IMR-90 (cell line): Measurements from ENCODE around the gene RYR2. TPM values are rescaled to one million over a fixed set of nuclear protein-coding genes. Genes with fewer than 3 reads are reported as not detected.

Experiments
- ATAC-seq: fragments of 200-7000 bp; cut with Tn5 transposase; 2 replicates; pipeline ENCODE4 v1.9.1; 2020; ENCODE audit warnings: low read depth, mild to moderate bottlenecking, moderate library complexity
- BruUV-seq: library from RNA; stranded (reverse); fragments of 400-500 nt; replicated peaks from 2 replicates; lab custom pipeline; 2021; lab: Mats Ljungman, UMichigan
- CTCF ChIA-PET: fragments of 300-600 bp; formaldehyde crosslinking; extraction: SDS; loops from one replicate; lab custom pipeline; 2021; ENCODE audit warnings: antibody characterized with exemption; lab: Yijun Ruan, JAX
- POLR2A ChIA-PET: fragments of 300-600 bp; sonication (Branson Sonifier 250); formaldehyde crosslinking; loops from one replicate; lab custom pipeline; 2022; ENCODE audit warnings: antibody characterized with exemption; ENCODE audit not compliant: unreplicated experiment; lab: Charles Lee
- DNase-seq: peaks from one replicate; pipeline ENCODE4 v3.0.0; 2013
- H2AFZ ChIP-seq: replicated peaks from 2 replicates; pipeline ENCODE3; 2013; ENCODE audit warnings: low read length, mild to moderate bottlenecking; ENCODE audit not compliant: poor library complexity
- H2AK5ac ChIP-seq: 2 replicates; pipeline ENCODE4 v1.6.1; 2013; ENCODE audit warnings: low read depth, low read length, inconsistent platforms
- H2AK9ac ChIP-seq: replicated peaks from 2 replicates; pipeline ENCODE3; 2013; ENCODE audit warnings: mild to moderate bottlenecking, low read depth, low read length, moderate library complexity; ENCODE audit not compliant: poor library complexity
- H2BK120ac ChIP-seq: 2 replicates; pipeline ENCODE4 v1.6.1; 2013; ENCODE audit warnings: low read depth, low read length, inconsistent platforms
- H2BK15ac ChIP-seq: 3 replicates; pipeline ENCODE4 v1.6.1; 2013; ENCODE audit warnings: low read depth, low read length, inconsistent platforms
- H2BK20ac ChIP-seq: 2 replicates; pipeline ENCODE4 v1.6.1; 2013; ENCODE audit warnings: low read depth, mild to moderate bottlenecking, inconsistent platforms, low read length, moderate library complexity
- H2BK5ac ChIP-seq: 2 replicates; pipeline ENCODE4 v1.6.1; 2013; ENCODE audit warnings: mild to moderate bottlenecking, low read depth, low read length, inconsistent platforms; ENCODE audit not compliant: poor library complexity, severe bottlenecking
- H3K14ac ChIP-seq: replicated peaks from 2 replicates; pipeline ENCODE4 v1.6.1; 2013; ENCODE audit warnings: low read depth, low read length, inconsistent platforms
- H3K18ac ChIP-seq: 2 replicates; pipeline ENCODE4 v1.6.1; 2013; ENCODE audit warnings: low read depth, low read length, control low read depth
- H3K23ac ChIP-seq: 2 replicates; pipeline ENCODE4 v1.6.1; 2013; ENCODE audit warnings: low read depth, low read length, inconsistent platforms
- H3K27ac ChIP-seq: 2 replicates; pipeline ENCODE4 v1.5.1; 2013; ENCODE audit warnings: mild to moderate bottlenecking, control low read depth, low read length; ENCODE audit not compliant: insufficient read depth
- H3K27me3 ChIP-seq: 2 replicates; pipeline ENCODE4 v1.6.1; 2013; ENCODE audit warnings: low read length; ENCODE audit not compliant: control insufficient read depth, insufficient read depth
- H3K36me3 ChIP-seq: 2 replicates; pipeline ENCODE4 v1.6.1; 2013; ENCODE audit warnings: low read length, mixed read lengths; ENCODE audit not compliant: control insufficient read depth, insufficient read depth
- H3K4ac ChIP-seq: 2 replicates; pipeline ENCODE4 v1.6.1; 2013; ENCODE audit warnings: low read depth, low read length, inconsistent platforms
- H3K4me1 ChIP-seq: 2 replicates; pipeline ENCODE4 v1.6.1; 2013; ENCODE audit warnings: low read length, mixed read lengths; ENCODE audit not compliant: control insufficient read depth, insufficient read depth
- H3K4me2 ChIP-seq: 2 replicates; pipeline ENCODE4 v1.6.1; 2013; ENCODE audit warnings: low read depth, mild to moderate bottlenecking, control low read depth, low read length, moderate library complexity
- H3K4me3 ChIP-seq: 2 replicates; pipeline ENCODE4 v1.5.1; 2013; ENCODE audit warnings: low read depth, mild to moderate bottlenecking, control low read depth, low read length, moderate library complexity; ENCODE audit not compliant: insufficient read depth
- H3K56ac ChIP-seq: 2 replicates; pipeline ENCODE4 v1.6.1; 2013; ENCODE audit warnings: low read length, inconsistent platforms; ENCODE audit not compliant: insufficient read depth; ENCODE audit errors: extremely low read depth
- H3K79me1 ChIP-seq, 2 experiments: 2 replicates each; pipeline ENCODE4 v1.6.1; 2013; ENCODE audit warnings: low read length in 2 of 2, inconsistent platforms in 1 of 2, low read depth in 1 of 2
- H3K9ac ChIP-seq: 2 replicates; pipeline ENCODE4 v1.6.1; 2013; ENCODE audit warnings: low read depth, low read length, control low read depth
- H3K9me1 ChIP-seq: 2 replicates; pipeline ENCODE4 v1.6.1; 2013; ENCODE audit warnings: low read length, inconsistent platforms; ENCODE audit not compliant: insufficient read depth
- H3K9me3 ChIP-seq: 2 replicates; pipeline ENCODE4 v1.6.1; 2013; ENCODE audit warnings: low read length; ENCODE audit not compliant: control insufficient read depth, insufficient read depth
- H4K20me1 ChIP-seq: 2 replicates; pipeline ENCODE4 v1.6.1; 2013; ENCODE audit warnings: low read length, inconsistent platforms; ENCODE audit not compliant: insufficient read depth
- H4K5ac ChIP-seq: 2 replicates; pipeline ENCODE4 v1.6.1; 2013; ENCODE audit warnings: mild to moderate bottlenecking, low read depth, low read length, control low read depth
- H4K8ac ChIP-seq, 2 experiments: 2 replicates each; pipeline ENCODE4 v1.6.1; 2013; ENCODE audit warnings: low read depth in 2 of 2, low read length in 2 of 2, control low read depth in 1 of 2, inconsistent platforms in 1 of 2
- H4K91ac ChIP-seq: 2 replicates; pipeline ENCODE4 v1.6.1; 2013; ENCODE audit warnings: low read depth, low read length, inconsistent platforms; ENCODE audit not compliant: insufficient read depth
- CEBPB ChIP-seq: IDR thresholded peaks from 2 replicates; pipeline ENCODE4 v1.6.1; 2012; ENCODE audit warnings: low read depth, low read length, improper control_type of control experiment
- FOS ChIP-seq: fragments of 150-350 bp; IDR thresholded peaks from 2 replicates; pipeline ENCODE4 v1.6.1; 2016; ENCODE audit warnings: low read depth, low read length
- MAZ ChIP-seq: IDR thresholded peaks from 2 replicates; pipeline ENCODE4 v1.6.1; 2012; ENCODE audit warnings: low read depth, mild to moderate bottlenecking, low read length, improper control_type of control experiment, moderate library complexity, borderline replicate concordance
- MXI1 ChIP-seq: IDR thresholded peaks from 2 replicates; pipeline ENCODE4 v1.6.1; 2012; ENCODE audit warnings: low read depth, mild to moderate bottlenecking, low read length, moderate library complexity, borderline replicate concordance
- POLR2A ChIP-seq: IDR thresholded peaks from 2 replicates; pipeline ENCODE4 v1.6.1; 2012; ENCODE audit warnings: mild to moderate bottlenecking, low read depth, low read length
- RAD21 ChIP-seq: IDR thresholded peaks from 2 replicates; pipeline ENCODE4 v1.6.1; 2012; ENCODE audit warnings: low read length, improper control_type of control experiment
- WGBS, 2 experiments: methylation state at CpG; one replicate each; pipeline versions ENCODE4 v1.1.5 to v1.1.7; 2013; ENCODE audit warnings: missing lambda C conversion rate in 2 of 2; ENCODE audit not compliant: insufficient read length in 1 of 2; ENCODE audit errors: extremely low coverage in 2 of 2; 5-methylcytosine and 5-hydroxymethylcytosine counted together
- dilution Hi-C: fragments of 300-500 bp; cut with HindIII; formaldehyde crosslinking; loops from one replicate; pipeline ENCODE4 v1.14.3; 2018; ENCODE audit warnings: low sequenced_read_pairs; ENCODE audit not compliant: unreplicated experiment
- in situ Hi-C: fragments of 300-500 bp; cut with MboI; formaldehyde crosslinking; loops from 3 replicates; pipeline ENCODE4 v1.14.3; 2019; ENCODE audit warnings: low sequenced_read_pairs, inconsistent platforms, mixed read lengths
- intact Hi-C: fragments of 100-400 bp; cut with micrococcal nuclease; formaldehyde crosslinking; loops from 2 replicates; pipeline ENCODE4 v1.10.0; 2022
- polyA plus RNA-seq, 3 experiments: library from polyadenylated mRNA; depleted of rRNA; stranded (reverse); fragments of >200 nt; gene quantifications; 2 replicates each; pipeline ENCODE4 v1.2.3, GENCODE V29; 2012; ENCODE audit warnings: low replicate concordance in 1 of 3
- total RNA-seq: library from RNA; depleted of rRNA; stranded (reverse); fragments of >200 nt; gene quantifications from 2 replicates; pipeline ENCODE4 v1.2.3, GENCODE V29; 2012

The RYR2 gene
- total and polyA plus RNA-seq, 2 of the 4 experiments (the other 2 are of a cell fraction) = not detected

GRCh38 chr1:237681210-237681609 lies 639.2 kb downstream of the RYR2 start:
- no CpG with 5 or more reads among the region's 6 CpGs for WGBS, 2 experiments
- DNase-seq = peak; percentile 3

More at GRCh38 chr1:237681210-237681609, 639.2 kb downstream of the RYR2 start:
- Histone ChIP-seq H3K14ac (no peak overlapping the region), H2AK5ac (peak overlapping the region; percentile 49; the same call in 1 of the 2 replicates), H2BK15ac (0 out of 3 replicates have a peak overlapping the region, but pooled peaks have one; percentile 34), H4K20me1 (no peaks in the 10 kb centered on the region), H2BK120ac (peak overlapping the region; percentile 35; the same call in 1 of the 2 replicates), H4K8ac (peak overlapping the region in 1 of 2 experiments; percentile 61; a peak in 1 of 4 replicates), H3K4me3 (no peak overlapping the region), H3K23ac (no peak overlapping the region), H3K27ac (no peak overlapping the region), H3K56ac (no peak overlapping the region), H3K9me3 (no peaks in the 10 kb centered on the region), H2BK20ac (peak overlapping the region; percentile 48; the same call in 1 of the 2 replicates), H3K4ac (peak overlapping the region; percentile 69), H3K9ac (no peak overlapping the region), H4K91ac (peak overlapping the region; percentile 79; the same call in 1 of the 2 replicates), H3K9me1 (0 out of 2 replicates have a peak, but pooled peaks cover 2% of the 10 kb centered on the region), H3K79me1 (no peaks in the 10 kb centered on the region), H4K5ac (no peak overlapping the region), H3K4me2 (no peak overlapping the region), H3K18ac (no peak overlapping the region), H3K27me3 (no peaks in the 10 kb centered on the region), H2AK9ac (no peak overlapping the region), H3K4me1 (peaks cover 4% of the 10 kb centered on the region), H2BK5ac (no peak overlapping the region), H2AFZ (no peak overlapping the region), H3K36me3 (no peaks in the 10 kb centered on the region)
- TF ChIP-seq CEBPB (no peak), MAZ (no peak), RAD21 (no peak), FOS (no peak), MXI1 (no peak), POLR2A (no peak)
- BruUV-seq = no TSS peak
- dilution Hi-C loops = no loop called here
- in situ Hi-C loops = no loop called here
- ChIA-PET POLR2A (no interaction called here), CTCF (no interaction called here)
- no peak for ATAC-seq
- intact Hi-C loops = no loop called here
